ENCODE data around the gene SPATA2. TPM values are rescaled to one million over a fixed set of nuclear protein-coding genes. Genes with fewer than 3 reads are reported as not detected.

SPATA2 gene
- polyA plus RNA-seq, 3 donors from 2014 or later, result 1.2 to 5.3 (median 2.2) TPM

DNA sequence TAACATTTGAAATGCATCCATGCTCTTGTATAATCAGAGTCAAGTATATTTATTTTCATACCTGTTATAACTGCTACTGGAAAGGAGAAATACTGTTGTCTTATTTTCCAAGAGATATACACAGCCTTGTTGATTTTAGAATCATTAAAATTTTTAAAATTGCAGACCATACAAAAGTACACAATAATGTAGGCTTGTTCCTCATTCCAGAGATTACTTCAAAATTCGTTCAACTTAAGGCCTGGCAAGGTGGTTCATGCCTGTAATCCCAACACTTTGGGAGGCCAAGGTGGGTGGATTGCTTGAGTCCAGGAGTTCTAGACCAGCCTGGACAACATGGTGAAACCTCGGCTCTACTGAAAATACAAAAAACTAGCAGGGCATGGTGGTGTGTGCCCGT, 27.0 kb upstream of the SPATA2 start:
- H3K9me3 Mint-ChIP-seq, result no peaks in the 10 kb centered on the region
- H3K4me3 Mint-ChIP-seq, result no peak overlapping the region
- no peak overlapping the region for H3K27ac Mint-ChIP-seq
- peaks cover 41 to 61% of the 10 kb centered on the region in 2 donors for H3K4me1 Mint-ChIP-seq
- H3K36me3 Mint-ChIP-seq, result peaks cover 7 to 20% (median 7%) of the 10 kb centered on the region in 3 donors
- no peak for DNase-seq
- H3K27me3 Mint-ChIP-seq (ENCODE audit: low read depth in 3 of 3), result peaks cover 2% of the 10 kb centered on the region in 3 donors

DNA sequence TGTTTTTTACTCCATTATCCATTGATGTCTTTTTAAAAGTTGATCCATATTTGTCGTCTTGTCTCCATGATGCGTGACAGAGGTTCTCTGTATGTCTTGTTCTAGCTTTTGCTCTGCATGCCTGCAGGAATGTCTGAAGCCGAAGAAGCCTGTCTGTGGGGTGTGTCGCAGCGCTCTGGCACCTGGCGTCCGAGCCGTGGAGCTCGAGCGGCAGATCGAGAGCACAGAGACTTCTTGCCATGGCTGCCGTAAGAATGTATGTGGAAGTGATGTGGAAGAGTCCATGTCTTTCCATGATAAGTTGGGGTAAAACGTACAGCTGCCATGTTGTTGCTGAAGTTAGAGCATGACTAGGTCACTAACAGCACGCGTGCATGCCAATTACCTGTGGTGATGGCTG, 26.1 kb upstream of the SPATA2 start:
- peaks cover 48 to 70% of the 10 kb centered on the region in 2 donors for H3K4me1 Mint-ChIP-seq
- H3K36me3 Mint-ChIP-seq, result peaks cover 4 to 17% (median 4%) of the 10 kb centered on the region in 3 donors
- no peak overlapping the region for H3K4me3 Mint-ChIP-seq
- H3K27me3 Mint-ChIP-seq (ENCODE audit: low read depth in 3 of 3), result peaks cover 5 to 9% (median 6%) of the 10 kb centered on the region in 3 donors
- DNase-seq, result no peak
- peak overlapping the region in 1 of 6 donors; percentile 48 for H3K27ac Mint-ChIP-seq
- no peaks in the 10 kb centered on the region for H3K9me3 Mint-ChIP-seq

DNA sequence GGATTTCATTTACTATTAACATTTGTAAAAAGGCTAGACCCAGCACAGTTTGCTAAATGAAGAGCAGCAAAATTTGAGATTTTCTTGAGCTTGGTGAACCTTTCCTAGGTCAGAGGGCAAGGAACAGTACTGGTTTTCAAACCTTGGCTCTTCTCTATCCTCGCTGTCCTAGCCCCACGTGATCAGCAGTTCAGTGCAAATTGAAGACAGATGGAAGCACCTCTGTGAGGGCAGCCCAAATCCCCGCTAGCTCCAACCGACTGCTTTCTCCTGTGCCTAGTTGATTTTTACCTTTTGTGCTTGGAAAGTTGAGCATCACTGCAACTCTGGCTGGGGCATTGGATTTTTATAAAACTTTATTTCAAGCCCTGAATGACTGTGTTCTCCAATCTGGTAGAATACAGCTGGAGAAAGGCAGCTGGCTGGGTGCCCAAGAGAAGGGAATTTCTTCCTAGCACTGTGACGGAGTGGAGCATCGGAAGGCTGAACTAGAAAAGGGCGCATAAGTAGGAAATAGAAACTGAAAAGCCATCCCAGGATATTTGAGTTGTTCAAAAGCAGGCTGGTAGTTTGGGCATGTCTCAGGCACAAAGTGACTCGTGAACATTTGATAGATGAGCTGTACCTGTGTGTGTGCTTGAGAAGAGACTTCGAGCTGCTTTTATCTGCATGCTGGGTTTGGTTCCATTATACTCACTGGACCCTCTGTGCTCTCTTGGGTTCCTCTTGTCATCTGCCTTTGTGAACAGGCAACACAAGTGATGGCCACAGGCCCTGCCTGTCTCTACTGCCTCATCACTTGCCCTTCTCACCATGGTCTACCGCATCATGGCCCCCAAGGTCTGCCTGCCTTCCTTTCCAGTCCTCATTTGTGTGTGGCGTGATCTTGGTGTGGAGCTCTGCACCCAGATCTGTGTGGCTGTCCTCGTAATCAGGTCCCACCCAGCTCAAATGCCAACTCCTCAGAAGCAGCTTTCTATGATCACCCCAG, 23.1 kb upstream of the SPATA2 start:
- peak overlapping the region; percentile 31 to 66 (median 60) for H3K27ac Mint-ChIP-seq
- H3K4me1 Mint-ChIP-seq, result peaks cover 52 to 71% of the 10 kb centered on the region in 2 donors
- peaks cover 0 to 7% (median 0%) of the 10 kb centered on the region in 3 donors for H3K36me3 Mint-ChIP-seq
- peak overlapping the region; percentile 30 to 89 (median 62) for H3K4me3 Mint-ChIP-seq
- peaks cover 5 to 11% (median 6%) of the 10 kb centered on the region in 3 donors for H3K27me3 Mint-ChIP-seq (ENCODE audit: low read depth in 3 of 3)
- DNase-seq, result no peak
- H3K9me3 Mint-ChIP-seq, result no peaks in the 10 kb centered on the region

DNA sequence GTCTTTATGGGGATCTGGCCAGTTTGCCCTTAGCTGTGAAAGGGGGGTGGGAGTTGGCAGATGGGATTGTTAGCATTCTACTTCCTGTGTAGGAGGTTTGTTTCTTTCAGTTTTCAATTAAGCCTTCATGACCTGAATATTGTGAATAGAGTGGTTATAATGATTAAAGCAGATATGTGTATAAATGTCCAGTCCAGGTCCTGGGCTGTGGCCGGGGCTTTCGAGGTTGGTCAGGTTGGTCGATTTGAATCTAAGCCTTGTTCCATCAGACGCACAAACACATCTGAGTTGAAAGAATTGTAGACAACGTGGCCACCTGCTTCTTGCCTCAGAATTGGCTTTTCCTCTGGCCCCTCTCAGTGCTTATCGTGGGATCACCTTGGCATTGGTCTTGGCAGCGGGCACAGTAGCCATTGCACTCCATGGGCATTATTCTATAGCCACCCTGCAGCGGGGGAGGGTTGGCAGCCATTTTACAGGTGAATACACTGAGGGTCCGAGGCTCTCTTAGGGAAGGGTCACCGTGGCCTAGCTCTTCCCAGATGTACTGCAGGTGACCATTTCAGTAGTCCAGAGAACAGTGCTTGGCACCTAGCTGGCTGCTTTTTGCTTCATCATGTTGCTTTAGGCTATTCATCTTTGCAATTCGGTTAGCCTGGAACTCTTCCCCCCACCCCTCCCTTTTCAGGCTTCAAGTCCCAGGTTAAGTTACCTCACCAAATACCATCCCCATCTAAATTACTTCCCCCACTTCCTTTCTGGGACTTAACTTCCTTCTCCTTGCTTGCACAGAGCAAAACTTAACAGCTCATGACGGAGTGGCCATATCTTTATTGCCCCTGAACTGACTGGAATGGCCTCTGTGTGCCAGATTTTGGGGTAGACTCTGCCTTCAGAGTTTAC, 21.9 kb upstream of the SPATA2 start:
- DNase-seq, result peak in 2 of 3 donors; percentile 20 to 30

DNA sequence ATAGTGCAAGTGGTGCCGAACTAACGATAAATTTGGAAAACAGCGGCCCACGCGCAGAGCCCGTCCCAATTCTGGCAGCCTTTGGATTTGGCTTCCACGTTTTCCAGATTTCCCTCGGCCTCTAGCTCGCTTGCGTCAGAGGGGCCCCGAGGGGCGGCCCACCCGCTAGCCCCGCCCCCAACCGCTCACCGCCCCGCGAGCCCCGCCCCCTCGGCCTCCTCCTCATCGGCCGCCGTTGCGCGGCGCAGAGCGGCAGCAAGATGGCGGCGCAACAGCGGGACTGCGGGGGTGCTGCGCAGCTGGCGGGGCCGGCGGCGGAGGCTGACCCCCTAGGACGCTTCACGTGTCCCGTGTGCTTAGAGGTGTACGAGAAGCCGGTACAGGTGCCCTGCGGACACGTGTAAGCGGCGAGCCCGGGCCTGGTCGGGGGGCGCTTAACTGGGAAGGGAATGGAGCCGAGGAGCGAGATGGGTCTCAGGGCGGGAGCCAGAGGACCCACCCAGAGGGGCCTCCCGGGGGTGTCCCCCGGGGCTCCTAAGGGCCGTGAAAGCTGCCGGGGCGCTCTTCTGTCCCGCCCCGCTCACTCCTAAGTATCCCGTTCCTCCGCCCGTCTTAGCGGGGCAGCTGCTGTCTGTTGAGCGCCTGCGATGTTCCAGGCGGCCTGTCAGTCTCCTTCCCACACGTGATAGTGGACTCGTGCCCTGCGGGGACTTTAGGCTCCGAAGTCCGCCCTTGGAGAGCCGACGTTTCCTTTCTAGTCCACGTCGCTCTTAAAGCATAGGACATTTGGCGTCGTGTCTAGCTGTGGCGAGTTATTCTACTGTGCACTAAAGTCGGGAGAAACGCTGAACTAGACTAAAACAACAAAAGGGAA, 21.1 kb upstream of the SPATA2 start, which contains the start of gene RNF114:
RNF114 (plus strand) TSS at position 245 of the 874 bp plus-strand sequence; CDS start at position 261, 16 bp downstream.
- Mint-ChIP-seq H3K27me3 (ENCODE audit: low read depth in 3 of 3) (peaks cover 5 to 11% (median 6%) of the 10 kb centered on the region in 3 donors), H3K4me3 (peak within 1 kb of the TSS; percentile 89 to 98 (median 97)), H3K4me1 (peaks cover 47 to 59% of the 10 kb centered on the region in 2 donors), H3K36me3 (peaks cover 0 to 5% (median 0%) of the 10 kb centered on the region in 3 donors), H3K27ac (peak within 1 kb of the TSS; percentile 89 to 96 (median 92)), H3K9me3 (no peaks in the 10 kb centered on the region)
- peak; percentile 81 to 87 (median 87) for DNase-seq

More for the DNA sequence above, 21.9 kb upstream of the SPATA2 start:
- Mint-ChIP-seq H3K4me3 (peak overlapping the region; percentile 89 to 98 (median 97)), H3K36me3 (peaks cover 0 to 7% (median 0%) of the 10 kb centered on the region in 3 donors), H3K9me3 (no peaks in the 10 kb centered on the region), H3K27ac (peak overlapping the region; percentile 89 to 96 (median 92)), H3K27me3 (ENCODE audit: low read depth in 3 of 3) (peaks cover 5 to 11% (median 6%) of the 10 kb centered on the region in 3 donors), H3K4me1 (peaks cover 50 to 63% of the 10 kb centered on the region in 2 donors)

DNA sequence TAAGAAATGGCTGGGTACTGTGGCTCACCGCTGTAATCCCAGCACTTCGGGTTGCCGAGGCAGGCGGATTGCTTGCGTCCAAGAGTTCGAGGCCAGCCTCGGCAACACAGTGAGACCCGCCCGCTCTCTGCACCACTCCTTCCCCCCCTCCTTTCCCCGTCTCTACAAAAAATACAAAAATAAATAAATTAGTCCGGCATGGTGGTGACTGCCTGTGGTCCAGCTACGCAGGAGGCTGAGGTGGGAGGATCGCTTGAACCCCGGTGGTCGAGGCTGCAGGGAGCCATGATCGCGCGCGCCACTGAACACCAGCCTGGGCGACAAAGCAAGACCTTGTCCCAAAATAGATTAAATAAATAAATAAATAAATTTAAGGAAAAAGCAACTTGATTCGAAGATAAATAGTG, 20.4 kb upstream of the SPATA2 start:
- H3K9me3 Mint-ChIP-seq, result no peaks in the 10 kb centered on the region
- peaks cover 42 to 53% of the 10 kb centered on the region in 2 donors for H3K4me1 Mint-ChIP-seq
- peak overlapping the region; percentile 89 to 98 (median 97) for H3K4me3 Mint-ChIP-seq
- peak overlapping the region; percentile 19 to 89 (median 63) for H3K27ac Mint-ChIP-seq
- DNase-seq, result no peak
- H3K27me3 Mint-ChIP-seq (ENCODE audit: low read depth in 3 of 3), result peaks cover 5 to 11% (median 6%) of the 10 kb centered on the region in 3 donors
- no peaks in the 10 kb centered on the region for H3K36me3 Mint-ChIP-seq

DNA sequence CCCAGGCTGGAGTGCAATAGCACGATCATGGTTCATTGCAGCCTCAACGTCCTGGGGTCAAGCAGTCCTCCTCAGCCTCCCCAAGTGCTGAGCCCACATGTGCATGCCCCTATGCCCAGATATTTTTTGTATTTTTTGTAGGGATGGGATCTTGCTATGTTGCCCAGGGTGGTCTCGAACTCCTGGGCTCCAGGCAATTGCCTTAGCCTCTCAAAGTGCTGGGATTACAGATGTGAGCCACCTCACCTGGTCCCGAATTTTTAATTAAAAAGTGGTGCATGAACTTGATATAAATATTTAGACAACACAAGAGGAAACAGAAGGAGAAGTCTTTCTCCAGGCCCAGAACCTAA, 13.8 kb upstream of the SPATA2 start:
- Mint-ChIP-seq H3K36me3 (no peaks in the 10 kb centered on the region), H3K27me3 (ENCODE audit: low read depth in 3 of 3) (peaks cover 0 to 4% (median 0%) of the 10 kb centered on the region in 3 donors), H3K27ac (no peak overlapping the region), H3K9me3 (no peaks in the 10 kb centered on the region), H3K4me1 (peaks cover 6% of the 10 kb centered on the region in 2 donors), H3K4me3 (no peak overlapping the region)
- no peak for DNase-seq

DNA sequence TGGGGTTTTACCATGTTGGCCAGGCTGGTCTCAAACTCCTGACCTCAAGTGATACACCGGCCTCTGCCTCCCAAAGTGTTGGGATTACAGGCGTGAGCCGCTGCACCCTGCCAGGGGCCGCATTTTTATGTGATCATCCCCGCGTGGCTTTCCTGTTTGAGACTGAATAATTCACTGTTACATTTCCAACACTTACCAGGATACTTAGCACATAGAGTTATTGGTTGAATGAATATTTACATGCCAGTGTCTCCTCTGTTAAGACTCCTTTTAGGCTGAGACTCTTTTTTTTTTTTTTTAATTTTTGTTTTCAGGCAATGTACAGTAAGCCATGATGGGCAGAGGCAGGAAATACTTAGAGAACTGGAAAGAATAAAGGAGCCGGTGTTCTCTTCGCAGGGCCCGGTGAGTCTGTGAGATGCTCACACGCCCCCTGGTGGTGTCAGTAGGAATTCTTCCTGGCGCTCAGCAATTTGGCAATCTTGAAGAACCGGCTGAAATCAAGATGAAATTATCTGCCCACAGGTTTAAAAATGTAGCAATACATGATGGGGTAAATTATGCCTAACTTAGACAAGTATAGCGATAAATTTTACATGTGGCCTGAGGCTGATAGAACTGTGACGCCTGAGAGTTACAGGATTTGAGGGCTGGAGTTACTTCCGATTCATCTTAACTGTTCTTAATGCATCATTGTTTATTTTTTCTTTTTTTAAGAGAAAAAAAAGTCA, 13.2 kb upstream of the SPATA2 start:
- Mint-ChIP-seq H3K27me3 (ENCODE audit: low read depth in 3 of 3) (peaks cover 0 to 4% (median 0%) of the 10 kb centered on the region in 3 donors), H3K4me1 (peaks cover under 1 to 5% of the 10 kb centered on the region in 2 donors), H3K9me3 (no peaks in the 10 kb centered on the region), H3K4me3 (no peak overlapping the region), H3K27ac (no peak overlapping the region), H3K36me3 (no peaks in the 10 kb centered on the region)
- DNase-seq, result peak; percentile 66 to 72 (median 66)

DNA sequence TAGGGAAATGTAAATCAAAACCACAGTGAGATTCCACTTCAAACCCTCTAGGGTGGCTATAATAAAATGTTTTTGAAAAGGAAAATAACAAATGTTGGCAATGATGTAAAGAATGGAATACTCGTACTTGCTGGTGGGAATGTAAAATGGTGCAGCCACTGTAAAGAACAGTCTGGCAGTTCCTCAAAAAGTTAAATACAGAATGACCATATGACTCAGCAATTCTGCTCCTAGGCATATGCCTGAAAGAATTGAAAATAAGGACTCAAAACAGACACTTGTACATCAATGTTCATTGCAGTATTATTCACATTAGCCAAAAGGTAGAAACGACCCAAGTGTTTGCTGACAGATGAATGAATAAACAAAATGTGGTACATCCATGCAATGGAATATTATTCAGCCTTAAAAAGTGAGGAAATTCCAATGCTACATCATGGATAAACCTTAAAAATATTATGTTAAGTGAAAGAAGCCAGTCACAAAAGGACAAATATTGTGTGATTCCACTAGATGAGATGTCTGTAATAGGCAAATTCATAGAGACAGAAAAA, 10.6 kb upstream of the SPATA2 start:
- no peak overlapping the region for H3K27ac Mint-ChIP-seq
- DNase-seq, result no peak
- peaks cover 0 to 5% (median 1%) of the 10 kb centered on the region in 3 donors for H3K27me3 Mint-ChIP-seq (ENCODE audit: low read depth in 3 of 3)
- peaks cover 0 to 5% of the 10 kb centered on the region in 2 donors for H3K4me1 Mint-ChIP-seq
- no peaks in the 10 kb centered on the region for H3K9me3 Mint-ChIP-seq
- no peaks in the 10 kb centered on the region for H3K36me3 Mint-ChIP-seq
- H3K4me3 Mint-ChIP-seq, result no peak overlapping the region

DNA sequence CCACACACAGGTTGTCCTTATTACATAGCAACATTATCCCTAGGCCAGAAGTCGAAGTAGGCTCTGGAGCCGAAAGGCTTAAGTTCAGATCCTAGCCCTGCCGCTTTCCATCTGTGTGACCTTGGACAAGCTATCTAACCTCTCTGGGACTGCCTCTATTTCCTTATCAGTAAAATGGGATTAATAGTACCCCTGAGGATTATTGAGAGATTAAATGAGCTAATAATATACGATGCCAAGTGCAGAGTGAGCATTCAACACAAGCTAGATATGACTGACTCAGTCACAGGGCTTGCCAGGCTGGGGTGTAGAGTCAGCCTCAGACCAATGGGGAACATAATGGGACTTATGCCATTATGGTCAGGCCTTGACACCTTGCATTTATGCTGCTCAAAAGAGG, 8.9 kb upstream of the SPATA2 start:
- peaks cover 0 to 3% (median 3%) of the 10 kb centered on the region in 3 donors for H3K27me3 Mint-ChIP-seq (ENCODE audit: low read depth in 3 of 3)
- peaks cover 0 to 5% of the 10 kb centered on the region in 2 donors for H3K4me1 Mint-ChIP-seq
- no peak overlapping the region for H3K27ac Mint-ChIP-seq
- no peak overlapping the region for H3K4me3 Mint-ChIP-seq
- DNase-seq, result no peak
- H3K9me3 Mint-ChIP-seq, result no peaks in the 10 kb centered on the region
- no peaks in the 10 kb centered on the region for H3K36me3 Mint-ChIP-seq

DNA sequence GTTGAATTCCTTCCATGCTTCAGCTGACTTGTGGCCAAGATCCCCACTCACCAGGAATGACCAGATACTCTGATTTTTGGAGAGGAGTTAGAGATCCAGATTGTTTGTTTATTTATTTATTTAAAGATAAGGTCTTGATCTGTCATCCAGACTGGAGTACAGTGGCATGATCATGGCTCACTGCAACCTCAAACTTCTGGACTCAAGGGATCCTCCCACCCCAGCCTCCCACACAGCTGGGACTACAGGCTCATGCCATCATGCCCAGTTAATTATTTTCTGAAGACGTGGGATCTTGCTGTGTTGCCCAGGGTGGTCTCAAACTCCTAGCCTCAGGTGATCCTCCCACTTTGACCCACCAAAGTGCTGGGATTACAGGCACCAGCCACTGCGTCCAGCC, 4.1 kb upstream of the SPATA2 start:
- Mint-ChIP-seq H3K4me1 (peaks cover 16 to 19% of the 10 kb centered on the region in 2 donors), H3K4me3 (no peak overlapping the region)

DNA sequence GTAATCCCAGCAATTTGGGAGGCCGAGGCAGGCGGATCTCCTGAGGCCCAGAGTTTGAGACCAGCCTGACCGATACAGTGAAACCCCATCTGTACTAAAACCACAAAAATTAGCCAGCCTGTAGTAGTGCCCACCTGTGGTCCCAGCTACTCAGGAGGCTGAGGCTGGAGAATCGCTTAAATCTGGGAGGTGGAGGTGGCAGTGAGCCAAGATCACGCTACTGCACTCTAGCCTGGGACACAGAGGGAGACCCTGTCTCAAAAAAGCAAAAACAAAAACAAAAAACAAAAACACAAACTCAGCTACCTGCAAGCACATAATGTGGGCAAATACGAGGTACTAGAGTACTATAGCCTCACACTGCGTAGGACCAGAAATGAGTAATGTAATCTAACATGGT, 3.7 kb upstream of the SPATA2 start:
- H3K4me1 Mint-ChIP-seq, result peaks cover 21 to 23% of the 10 kb centered on the region in 2 donors
- H3K27ac Mint-ChIP-seq, result no peak overlapping the region
- H3K27me3 Mint-ChIP-seq (ENCODE audit: low read depth in 3 of 3), result peaks cover 8 to 16% (median 14%) of the 10 kb centered on the region in 3 donors
- no peaks in the 10 kb centered on the region for H3K36me3 Mint-ChIP-seq
- H3K9me3 Mint-ChIP-seq, result no peaks in the 10 kb centered on the region
- DNase-seq, result no peak
- H3K4me3 Mint-ChIP-seq, result no peak overlapping the region

More for the DNA sequence above, 4.1 kb upstream of the SPATA2 start:
- no peaks in the 10 kb centered on the region for H3K9me3 Mint-ChIP-seq
- no peaks in the 10 kb centered on the region for H3K36me3 Mint-ChIP-seq
- peaks cover 8 to 14% (median 14%) of the 10 kb centered on the region in 3 donors for H3K27me3 Mint-ChIP-seq (ENCODE audit: low read depth in 3 of 3)
- DNase-seq, result no peak
- H3K27ac Mint-ChIP-seq, result no peak overlapping the region
